GM19025 (cell line): ENCODE results near the gene FAM72C.
"Not testable (repeated sequence)": the region's sequence is repeated elsewhere in the genome, so short reads cannot be mapped to it uniquely, and the experiment has no call there.

Experiments used
- ATAC-seq: cut with Tn5 transposase; IDR thresholded peaks from one replicate; pipeline ENCODE4 v1.9.1; 2021; ENCODE audit warnings: mild to moderate bottlenecking, low read depth, moderate library complexity; ENCODE audit not compliant: unreplicated experiment

The FAM72C gene

DNA sequence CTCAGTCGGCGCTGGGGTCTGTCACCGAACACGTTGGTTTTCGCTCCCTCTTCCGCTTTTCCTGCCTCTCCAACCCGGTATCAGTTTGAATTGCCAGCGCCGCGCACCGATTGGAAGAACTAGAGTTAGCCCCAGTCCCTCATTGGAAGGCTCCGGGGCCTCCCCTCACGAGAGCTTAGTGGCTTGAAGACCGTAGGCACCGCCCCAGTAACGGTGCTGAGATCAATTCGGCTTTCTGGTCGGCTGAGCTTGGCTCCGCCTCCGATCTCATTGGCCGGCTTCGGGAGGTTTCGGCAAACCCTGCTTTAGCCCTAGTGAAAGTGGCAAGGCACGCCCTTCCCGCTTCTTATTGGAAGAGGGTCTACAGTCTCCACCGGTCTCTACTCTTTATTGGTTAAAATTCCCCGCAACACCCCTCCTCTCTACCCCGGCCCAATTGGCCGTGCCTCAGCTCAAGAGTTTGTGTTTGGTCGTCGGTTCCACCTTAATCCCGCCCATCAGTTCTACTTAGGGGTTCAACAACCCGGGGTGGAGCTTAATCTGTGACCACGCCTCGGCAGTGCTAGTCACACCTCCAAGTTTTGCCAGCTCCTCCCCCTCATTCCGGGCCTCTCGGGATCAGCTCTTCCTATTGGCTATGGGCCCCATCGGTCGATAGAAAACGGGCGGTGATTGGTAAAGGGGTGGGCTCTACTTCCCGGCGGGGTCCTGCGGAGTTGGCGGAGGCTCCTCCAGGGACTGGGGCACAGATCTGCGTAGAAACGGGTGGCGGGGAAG, at the start of gene FAM72C:
FAM72C (minus strand) TSS at position 63 of the 777 bp plus-strand sequence. CDS start 845 bp downstream, outside the sequence.
- ATAC-seq = peak; percentile 80

DNA sequence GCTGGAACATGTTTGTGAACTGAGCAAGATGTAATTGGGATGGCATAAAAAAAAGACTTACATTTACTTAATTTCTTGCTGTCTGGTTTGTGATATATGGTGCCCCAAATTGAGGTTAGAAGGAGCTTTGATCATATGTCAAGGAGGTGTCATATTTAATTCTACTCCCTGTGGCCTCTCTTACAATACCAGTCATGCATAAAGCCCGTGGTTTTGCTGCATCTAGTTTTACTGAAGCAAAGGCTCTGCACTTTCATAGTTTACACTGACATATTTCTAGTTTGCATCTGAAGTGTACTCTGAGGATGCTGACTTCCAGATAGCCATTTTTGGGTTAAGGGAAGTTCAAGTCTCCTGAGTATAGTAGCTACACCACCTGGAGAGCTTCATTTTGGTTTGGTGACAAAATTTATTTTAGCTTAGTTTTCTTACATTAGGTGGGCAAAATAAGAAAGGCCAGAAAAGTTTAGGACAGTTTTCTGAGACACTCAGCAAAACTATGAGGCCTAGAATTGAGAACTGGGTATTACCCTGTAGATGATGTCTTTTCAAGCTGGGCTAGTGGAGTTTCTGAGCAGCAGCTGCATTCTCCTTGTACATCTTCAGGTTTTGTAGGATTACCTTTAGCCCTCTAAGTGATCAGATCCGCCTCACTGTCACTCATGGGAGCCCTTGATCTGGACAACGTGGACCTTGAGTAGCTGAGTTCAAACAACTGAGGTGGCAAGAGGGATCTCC, 48.4 kb upstream of the FAM72C start:
- not testable (repeated sequence) for ATAC-seq

DNA sequence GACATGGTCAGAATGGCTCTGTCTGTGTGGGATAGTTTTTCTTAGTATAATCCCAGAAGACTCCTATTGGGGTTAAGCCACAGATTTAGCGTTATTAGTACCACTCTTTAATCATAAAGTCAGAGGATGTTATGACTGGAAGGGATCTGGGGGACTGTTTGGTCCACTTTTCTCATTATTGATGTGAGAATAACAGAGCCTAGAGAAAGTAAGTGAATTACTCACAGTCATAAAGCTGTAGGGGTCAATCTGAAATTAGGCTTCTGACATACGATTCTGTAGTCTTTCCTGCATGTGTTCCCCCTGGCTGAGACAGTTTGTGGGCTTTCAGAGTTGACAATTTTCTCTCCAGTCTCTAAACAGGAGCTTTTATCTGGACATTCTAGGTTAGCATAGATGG, 47.3 kb upstream of the FAM72C start:
- not testable (repeated sequence) for ATAC-seq

DNA sequence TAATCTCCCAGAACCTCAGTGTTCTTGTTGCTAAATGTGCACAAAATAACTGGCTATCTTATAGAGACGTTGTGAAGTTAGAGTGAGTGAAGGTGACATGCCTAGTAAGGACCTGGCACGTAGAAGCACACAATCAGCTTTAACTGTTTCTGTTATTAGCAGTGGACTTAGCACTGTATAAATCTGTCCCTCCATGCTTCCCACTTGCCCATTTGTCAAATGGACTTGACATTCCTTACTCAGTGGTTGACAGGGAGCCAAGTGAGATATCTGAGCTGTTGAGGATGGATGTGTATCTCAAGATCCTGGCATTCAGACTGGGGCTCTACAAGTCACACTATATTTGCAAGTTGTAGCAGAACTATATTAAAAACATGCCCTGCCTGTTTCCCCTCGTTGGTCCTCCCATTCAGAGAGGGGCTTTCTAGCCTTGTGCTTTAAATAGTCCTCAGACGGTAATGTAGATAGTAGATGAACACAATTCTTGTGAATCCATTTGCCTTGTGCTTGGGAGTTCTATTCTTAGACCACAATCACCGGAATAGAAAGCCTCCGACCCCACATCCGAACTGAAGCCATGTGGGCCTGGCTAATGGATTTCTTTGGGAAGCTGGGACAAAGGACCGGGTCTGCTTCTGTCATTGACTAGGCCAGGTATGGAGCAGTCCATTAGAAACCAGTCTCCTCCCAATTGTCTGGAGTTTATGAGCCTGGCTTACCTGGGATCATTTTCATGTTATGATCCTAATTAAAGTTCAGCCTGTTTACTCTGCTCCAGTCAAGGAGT, 43.6 kb upstream of the FAM72C start:
- not testable (repeated sequence) for ATAC-seq

DNA sequence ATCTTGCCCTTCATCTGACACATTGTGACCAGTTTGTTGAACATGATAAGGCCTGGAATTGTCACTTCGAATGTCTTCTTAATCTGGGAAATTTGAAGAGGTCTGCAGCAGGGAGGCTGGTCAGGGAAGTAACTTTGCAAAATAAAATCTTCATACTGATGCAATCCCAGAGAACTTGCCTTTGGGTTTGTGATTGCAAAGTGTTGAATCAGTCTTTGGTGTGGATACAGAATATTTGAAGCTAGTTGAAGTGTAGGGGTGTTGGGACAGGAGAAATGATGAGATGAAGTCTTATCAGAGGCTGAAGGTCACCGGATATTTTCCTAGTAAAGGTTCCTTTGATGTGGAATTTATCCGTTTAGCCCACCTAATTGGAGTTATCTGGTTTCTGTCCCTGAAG, 42.7 kb upstream of the FAM72C start:
- ATAC-seq = not testable (repeated sequence)

DNA sequence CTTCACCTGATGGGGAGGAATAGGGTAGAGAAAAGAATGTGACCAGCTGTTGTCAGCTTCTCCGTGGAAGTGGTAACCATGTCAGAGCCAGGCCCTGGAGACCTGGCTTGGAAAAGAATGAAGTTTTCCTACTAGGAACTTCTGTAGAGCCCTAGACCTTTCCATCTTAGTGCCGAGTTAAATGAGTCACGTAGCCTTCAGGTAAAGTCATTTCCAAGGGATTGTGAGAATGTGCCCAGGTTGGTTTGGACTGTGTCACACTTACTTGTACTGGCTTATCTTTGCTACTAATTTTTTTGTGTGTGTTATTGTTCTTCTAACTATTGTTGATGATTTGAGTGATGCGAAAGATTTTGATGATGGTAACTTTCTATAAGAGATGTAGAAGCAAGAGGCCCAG, 42.3 kb upstream of the FAM72C start:
- ATAC-seq = not testable (repeated sequence)

DNA sequence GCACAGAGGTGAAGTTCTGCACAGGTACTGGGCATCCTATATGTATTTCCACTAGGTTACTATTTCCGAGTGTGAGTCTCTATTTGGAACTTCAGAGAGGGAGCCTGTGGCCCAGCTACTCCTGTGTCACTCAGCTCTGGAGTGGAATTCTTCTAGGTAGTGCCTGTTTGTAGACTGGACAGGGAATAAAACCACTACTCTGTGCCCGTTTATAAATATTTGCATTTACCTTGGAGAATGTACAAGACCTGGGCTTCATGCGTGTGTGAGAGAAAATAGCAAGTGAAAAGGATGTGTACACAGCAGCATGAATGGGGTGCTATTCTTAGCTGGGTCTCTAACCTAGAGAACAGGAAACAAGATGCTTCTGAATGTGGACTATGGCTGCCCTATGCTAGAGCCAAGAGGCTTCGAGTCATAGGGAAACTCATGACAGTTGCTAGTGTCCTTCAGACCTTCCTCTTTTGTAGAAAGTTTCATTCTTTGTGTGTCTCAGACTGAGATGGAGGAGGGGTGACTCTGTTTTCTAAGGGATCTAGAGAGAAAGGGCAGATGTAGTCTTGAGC, 40.5 kb upstream of the FAM72C start:
- peak; percentile 99 for ATAC-seq

DNA sequence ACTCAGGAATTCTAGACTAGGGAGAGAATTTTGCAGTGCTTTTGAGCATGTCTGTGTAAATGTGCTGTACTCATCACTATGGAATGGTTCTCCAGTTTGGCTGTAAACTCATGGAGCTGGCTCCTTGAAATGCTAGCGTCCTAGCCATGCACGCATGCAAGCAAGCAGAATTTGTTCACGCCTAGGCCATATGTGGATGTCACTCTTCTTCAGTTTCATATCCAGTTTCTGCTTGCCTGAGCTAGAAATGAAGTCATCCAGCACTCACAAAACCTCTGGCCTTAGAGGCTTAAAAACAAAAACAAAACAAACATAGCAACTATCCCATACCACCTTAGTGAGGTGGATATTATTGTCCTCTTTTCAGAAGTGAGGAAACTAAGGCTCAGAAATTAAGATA, 37.6 kb upstream of the FAM72C start:
- ATAC-seq = not testable (repeated sequence)

DNA sequence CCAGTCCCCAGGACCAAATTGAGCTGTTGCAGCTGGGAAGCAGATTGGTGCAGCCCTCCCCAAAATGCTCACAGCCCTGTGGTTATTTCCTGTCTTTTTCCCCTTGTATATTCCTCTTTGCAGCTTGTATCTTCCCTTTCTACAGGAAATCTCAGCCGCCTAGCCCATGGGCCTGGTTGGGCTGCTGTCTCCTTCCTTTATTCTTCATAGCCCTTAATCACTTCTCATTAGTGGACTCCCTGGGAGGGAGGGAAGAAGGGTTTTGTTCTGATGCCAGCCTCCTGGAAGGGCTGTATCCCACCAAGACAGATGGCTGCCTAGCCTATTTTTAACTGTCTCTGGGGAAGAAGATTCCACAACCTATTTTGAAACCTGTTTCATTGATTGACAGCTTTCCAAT, 32.5 kb upstream of the FAM72C start:
- not testable (repeated sequence) for ATAC-seq

DNA sequence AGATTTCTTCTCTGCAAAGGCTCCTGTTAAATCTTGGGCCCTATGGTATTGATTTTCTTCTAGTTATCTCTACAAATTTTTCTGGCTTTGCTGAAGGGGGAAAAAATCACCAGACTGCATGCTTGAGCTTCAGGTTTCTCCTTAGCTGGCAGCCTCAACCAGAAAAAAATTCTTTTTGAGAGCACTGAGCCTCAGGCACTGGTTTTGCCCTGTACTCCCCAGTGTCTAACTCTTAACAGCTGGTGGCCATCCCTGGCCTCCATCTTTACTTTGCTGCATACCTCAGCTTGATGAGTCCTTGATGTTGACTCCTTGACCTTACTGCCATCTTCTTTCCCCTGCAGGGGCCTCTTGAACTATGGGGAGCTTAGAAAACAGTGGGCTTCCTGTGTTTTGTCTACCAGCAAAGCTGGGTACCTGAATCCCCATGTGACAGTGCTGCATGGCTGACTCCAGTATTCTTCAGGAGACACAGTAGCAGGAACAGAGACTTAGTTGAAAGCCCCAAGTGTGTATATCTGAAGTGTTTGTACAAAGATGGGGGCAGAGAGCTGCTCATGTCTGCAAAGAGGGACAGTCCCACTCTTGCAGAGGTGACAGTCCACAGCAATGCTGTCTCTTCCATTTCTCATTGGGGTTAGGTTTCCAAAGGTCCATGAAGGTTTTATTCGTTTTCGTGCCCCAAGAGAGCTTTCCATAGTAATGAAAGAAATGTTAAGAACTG, 31.7 kb upstream of the FAM72C start:
- ATAC-seq = not testable (repeated sequence)

DNA sequence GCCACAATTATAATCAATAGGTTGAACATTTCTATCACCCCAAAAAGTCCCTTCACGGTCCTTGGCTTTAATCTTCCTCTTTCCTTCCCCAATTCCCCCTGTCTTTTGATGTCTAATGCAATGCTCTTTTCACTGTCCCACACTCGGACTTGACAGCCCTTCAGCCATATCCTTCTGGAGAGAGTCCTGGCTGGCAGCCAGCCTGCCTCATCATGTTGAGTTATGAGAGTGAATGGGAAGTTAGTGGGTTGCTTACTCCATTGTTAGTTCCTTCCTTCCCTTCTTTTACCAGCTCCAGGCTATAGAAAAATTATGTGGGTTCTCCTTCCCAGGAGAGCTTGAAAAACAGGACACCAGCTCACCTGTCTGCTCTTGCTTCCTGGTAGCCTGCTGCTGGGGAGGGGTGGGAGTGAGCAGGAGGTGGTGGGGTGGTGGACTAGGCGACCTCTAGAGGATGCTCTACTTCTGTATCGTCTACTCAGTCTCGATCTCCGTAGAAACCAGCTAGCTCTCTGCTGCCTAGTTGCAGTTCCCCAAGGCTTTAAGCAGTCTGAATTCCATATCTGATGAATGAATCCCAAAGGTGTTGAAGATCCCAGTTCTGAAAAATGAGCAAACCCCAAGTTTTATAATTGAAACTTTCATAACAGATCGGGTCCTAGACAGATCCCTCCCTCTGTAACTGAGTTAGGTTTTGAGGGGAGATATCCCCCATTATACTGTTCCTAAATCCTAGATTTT, 30.5 kb upstream of the FAM72C start:
- ATAC-seq = not testable (repeated sequence)

DNA sequence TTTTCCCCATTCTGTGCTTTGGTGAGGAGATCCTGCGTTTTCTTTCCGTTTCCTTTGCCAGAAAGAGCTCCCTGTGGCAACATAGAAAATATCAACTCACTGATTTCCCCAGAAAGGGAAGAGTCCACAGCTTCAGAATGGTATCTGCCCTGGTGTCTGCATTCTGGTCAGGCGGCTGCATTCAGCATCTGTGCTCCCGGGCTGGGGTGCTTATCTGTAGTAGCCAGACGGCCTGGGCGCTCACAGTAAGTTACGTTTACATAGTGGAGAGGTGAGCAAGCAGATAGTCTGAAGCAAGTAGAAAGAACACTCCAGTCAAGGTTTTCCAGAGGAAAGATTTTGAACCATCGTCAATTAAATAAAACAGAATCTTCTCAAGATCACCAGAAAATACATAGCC, 29.3 kb upstream of the FAM72C start:
- ATAC-seq = not testable (repeated sequence)

DNA sequence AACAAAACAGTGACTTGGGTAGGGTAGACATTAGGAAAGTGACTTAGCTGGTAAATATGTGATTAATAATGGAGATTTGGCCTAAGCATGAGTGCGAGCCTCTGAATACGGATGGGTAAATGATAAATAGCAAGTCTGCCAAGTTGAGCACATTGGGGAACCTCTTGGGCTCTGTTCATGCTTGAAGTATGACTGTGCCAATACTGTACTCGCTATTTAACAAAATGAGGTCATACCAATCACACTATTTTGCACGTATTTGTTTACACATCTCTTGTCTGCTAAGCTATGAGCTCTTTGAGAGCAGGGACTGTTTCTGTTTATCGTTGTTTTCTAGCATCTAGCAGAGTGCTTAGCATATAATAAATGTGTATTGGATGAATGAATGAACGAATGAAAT, 24.2 kb upstream of the FAM72C start:
- not testable (repeated sequence) for ATAC-seq

DNA sequence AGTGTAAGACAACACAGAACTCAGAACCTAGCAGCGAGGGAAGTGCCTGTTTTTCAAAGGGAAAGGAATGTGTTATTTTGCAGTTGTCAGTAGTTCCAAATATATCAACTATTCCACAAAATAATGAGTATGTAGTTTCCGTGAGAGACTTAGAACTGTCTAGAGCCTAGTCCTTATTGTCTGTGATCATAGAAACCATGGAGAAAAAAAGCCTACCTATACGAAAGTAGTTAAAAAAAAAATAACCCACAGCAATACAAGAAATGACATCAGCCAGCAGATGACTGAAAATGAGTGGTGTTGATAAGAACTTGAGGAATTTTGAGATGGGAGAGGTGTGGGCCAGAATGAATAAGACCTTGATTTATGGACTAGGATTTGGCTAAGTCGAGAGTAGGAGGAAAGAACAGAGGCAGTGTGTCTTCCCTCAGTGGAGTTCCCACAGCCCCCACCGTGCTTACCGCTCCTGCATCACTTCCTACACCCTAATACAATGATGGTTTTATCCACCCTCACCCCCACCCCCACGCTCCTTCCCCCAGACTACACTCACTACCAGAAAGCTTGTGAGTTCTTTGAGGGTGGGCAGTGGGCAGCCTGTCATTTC, 21.6 kb upstream of the FAM72C start:
- not testable (repeated sequence) for ATAC-seq

DNA sequence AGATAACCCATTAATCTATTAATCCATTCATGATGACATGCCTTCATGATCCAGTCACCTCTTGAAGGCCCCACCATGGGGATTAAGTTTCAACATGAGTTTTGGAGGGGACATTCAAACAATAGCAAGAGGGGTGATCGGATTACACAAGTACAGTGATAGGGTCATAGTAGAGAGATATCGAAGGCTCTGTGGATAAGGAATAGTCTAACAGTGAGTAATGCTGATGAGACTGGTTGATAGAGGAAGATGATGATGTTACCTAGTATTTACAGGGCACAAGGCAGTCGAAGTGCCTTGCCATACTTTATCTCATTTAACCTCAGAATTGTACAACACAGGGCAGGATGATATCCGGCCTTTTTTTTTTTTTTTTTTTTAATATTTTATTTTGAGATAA, 18.9 kb upstream of the FAM72C start:
- not testable (repeated sequence) for ATAC-seq

DNA sequence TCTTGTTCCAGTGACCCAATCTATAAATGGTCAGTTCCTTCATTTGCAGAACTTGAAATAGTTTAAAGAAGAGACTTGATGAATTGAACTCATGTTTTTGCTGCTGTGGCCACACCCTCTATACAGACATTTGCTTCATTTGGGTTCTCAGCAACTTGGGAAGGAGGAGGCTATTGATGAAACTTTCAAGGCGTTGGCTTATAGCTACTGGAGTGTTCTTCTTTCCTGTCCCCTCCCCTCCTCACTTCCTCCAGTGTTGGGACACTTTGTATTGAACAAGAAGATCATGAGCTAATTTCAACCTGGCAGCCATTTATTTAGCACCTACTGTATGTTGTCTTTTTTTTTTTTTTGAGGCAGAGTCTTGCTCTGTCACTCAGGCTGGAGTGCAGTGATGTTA, 17.9 kb upstream of the FAM72C start:
- not testable (repeated sequence) for ATAC-seq

DNA sequence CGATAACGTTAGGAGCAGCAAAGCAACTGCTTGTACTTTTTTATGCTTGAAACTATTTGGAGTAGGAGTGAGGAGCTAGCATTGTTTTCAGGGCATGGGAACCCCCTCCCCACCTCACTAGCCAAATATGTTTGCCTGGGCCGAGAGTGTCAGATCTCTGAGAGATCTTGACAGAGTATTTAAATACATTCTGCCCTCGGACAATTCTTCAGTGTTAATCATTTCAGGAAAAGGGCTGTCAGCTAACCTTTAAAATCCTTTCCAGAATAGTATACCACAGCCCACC, 17.6 kb upstream of the FAM72C start:
- not testable (repeated sequence) for ATAC-seq

DNA sequence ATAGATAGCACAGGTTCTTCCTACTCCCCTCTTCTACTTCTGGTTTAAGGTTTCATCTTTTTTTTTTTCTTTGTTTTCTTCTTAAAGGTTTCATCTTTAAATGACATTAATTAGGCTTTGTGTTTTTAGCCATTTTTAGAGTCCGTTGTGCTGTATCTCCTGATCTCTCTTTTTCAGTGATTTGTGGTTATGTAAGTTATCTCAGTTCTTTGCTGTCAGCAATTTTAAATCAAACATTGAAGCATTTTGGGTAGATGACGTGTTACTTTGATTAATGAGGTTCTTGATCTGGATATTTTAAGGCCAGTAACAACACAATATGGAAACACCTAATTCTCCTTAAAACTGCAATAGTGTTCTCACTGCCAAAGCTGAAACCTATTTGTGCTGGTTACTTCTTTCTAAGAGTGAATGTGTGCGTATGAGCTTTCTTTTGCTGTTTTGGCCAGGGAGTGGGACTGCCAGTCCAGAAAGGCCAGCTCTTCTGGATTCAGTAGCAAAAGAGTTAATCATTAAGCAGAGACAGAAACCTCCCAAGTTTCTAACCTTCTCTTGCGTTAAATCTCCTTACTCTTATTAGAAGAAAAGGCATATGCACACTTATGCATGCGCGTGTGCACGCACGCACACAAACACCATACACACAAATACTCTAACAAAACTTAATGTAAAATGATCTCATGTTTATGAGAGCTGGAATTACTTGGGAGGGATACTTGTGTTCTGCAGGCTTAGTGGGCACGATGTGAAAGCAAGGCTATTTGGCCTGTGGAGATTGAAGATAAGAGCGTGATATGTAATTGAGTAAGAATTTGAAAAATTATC, 17.0 kb upstream of the FAM72C start:
- not testable (repeated sequence) for ATAC-seq
